Fibroblast of lung (primary cell): Measurements from ENCODE around the gene NECTIN1. TPM values are rescaled to one million over a fixed set of nuclear protein-coding genes. Genes with fewer than 3 reads are reported as not detected.

Experiments
- DNase-seq, 2 donors: peaks; one replicate each; pipeline versions ENCODE4 v3.0.0 to v3.0.0-alpha.2; 2010; ENCODE audit warnings: low read depth in 2 of 2
- H2AFZ ChIP-seq: 2 replicates; pipeline ENCODE4 v1.5.1; 2012; ENCODE audit warnings: low read length, control low read depth, inconsistent platforms
- H3K27ac ChIP-seq: 2 replicates; pipeline ENCODE4 v1.5.1; 2011; ENCODE audit warnings: low read length, control low read depth; ENCODE audit not compliant: insufficient read depth
- H3K27me3 ChIP-seq: 2 replicates; pipeline ENCODE4 v1.5.1; 2011; ENCODE audit warnings: mild to moderate bottlenecking, low read length; ENCODE audit not compliant: control insufficient read depth, insufficient read depth
- H3K36me3 ChIP-seq: 2 replicates; pipeline ENCODE4 v1.5.1; 2011; ENCODE audit warnings: low read length; ENCODE audit not compliant: control insufficient read depth, insufficient read depth
- H3K4me1 ChIP-seq: 2 replicates; pipeline ENCODE4 v1.5.1; 2011; ENCODE audit warnings: low read length; ENCODE audit not compliant: control insufficient read depth, insufficient read depth; ENCODE audit errors: extremely low read depth
- H3K4me2 ChIP-seq: 2 replicates; pipeline ENCODE4 v1.5.1; 2011; ENCODE audit warnings: low read length, control low read depth; ENCODE audit not compliant: insufficient read depth; ENCODE audit errors: extremely low read depth
- H3K4me3 ChIP-seq, 4 experiments: fragments of 200-600 bp in 1 of 4; sonication (generic) in 1 of 4; replicated peaks in 1 of 4; 2 replicates each; pipeline ENCODE4 v1.5.1; 2011 to 2016; ENCODE audit warnings: low read length in 4 of 4, low read depth in 3 of 4, mild to moderate bottlenecking in 3 of 4, control low read depth in 2 of 4, inconsistent platforms in 1 of 4, mixed read lengths in 1 of 4; ENCODE audit not compliant: insufficient read depth in 1 of 4; ENCODE audit errors: control extremely low read depth in 1 of 4
- H3K79me2 ChIP-seq: 2 replicates; pipeline ENCODE4 v1.5.1; 2012; ENCODE audit warnings: mild to moderate bottlenecking, low read length, inconsistent platforms; ENCODE audit not compliant: control insufficient read depth, insufficient read depth
- H3K9ac ChIP-seq: 2 replicates; pipeline ENCODE4 v1.5.1; 2011; ENCODE audit warnings: mild to moderate bottlenecking, low read length, control low read depth; ENCODE audit not compliant: insufficient read depth
- H3K9me3 ChIP-seq: 2 replicates; pipeline ENCODE4 v1.5.1; 2012; ENCODE audit warnings: low read depth, low read length; ENCODE audit not compliant: control insufficient read depth, insufficient read depth
- H4K20me1 ChIP-seq: 2 replicates; pipeline ENCODE4 v1.5.1; 2011; ENCODE audit warnings: low read length; ENCODE audit not compliant: control insufficient read depth, insufficient read depth; ENCODE audit errors: extremely low read depth
- EZH2 ChIP-seq: IDR thresholded peaks from 2 replicates; pipeline ENCODE4 v1.5.1; 2012; ENCODE audit warnings: low read length, control low read depth, mild to moderate bottlenecking; ENCODE audit errors: missing control alignments
- polyA minus RNA-seq: library from RNA; depleted of rRNA, polyadenylated mRNA; stranded (reverse); fragments of >200 nt; gene quantifications from 2 replicates; pipeline ENCODE4 v1.2.3, GENCODE V29; 2011; ENCODE audit warnings: low replicate concordance
- polyA plus RNA-seq, 2 donors: library from polyadenylated mRNA; depleted of rRNA in 1 of 2; stranded (reverse) in 1 of 2; unstranded in 1 of 2; fragments of >200 nt; gene quantifications; 2 replicates each; pipeline ENCODE4 v1.2.1, GENCODE V29; 2011 to 2012; ENCODE audit warnings: missing spikeins in 1 of 2
- total RNA-seq: library from RNA; depleted of rRNA; stranded (reverse); fragments of >200 nt; gene quantifications from 2 replicates; pipeline ENCODE4 v1.2.1, GENCODE V29; 2014
- TF ChIP-seq, protein P1 (sequence below), 2 donors: IDR thresholded peaks in 1 of 2; conservative IDR thresholded peaks in 1 of 2; 1 replicate in 1 of 2; 2 replicates in 1 of 2; pipeline ENCODE4 v1.5.1; 2011 to 2012; ENCODE audit warnings: low read length in 2 of 2, control low read depth in 1 of 2, inconsistent platforms in 1 of 2, low read depth in 1 of 2, mild to moderate bottlenecking in 1 of 2

Gene NECTIN1, protein sequence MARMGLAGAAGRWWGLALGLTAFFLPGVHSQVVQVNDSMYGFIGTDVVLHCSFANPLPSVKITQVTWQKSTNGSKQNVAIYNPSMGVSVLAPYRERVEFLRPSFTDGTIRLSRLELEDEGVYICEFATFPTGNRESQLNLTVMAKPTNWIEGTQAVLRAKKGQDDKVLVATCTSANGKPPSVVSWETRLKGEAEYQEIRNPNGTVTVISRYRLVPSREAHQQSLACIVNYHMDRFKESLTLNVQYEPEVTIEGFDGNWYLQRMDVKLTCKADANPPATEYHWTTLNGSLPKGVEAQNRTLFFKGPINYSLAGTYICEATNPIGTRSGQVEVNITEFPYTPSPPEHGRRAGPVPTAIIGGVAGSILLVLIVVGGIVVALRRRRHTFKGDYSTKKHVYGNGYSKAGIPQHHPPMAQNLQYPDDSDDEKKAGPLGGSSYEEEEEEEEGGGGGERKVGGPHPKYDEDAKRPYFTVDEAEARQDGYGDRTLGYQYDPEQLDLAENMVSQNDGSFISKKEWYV
- 2.8 and 3.3 TPM in 2 replicates for total RNA-seq
- polyA plus RNA-seq: 2.0 and 9.2 TPM in 2 replicates
- 3.7 and 10.2 TPM in 2 replicates for polyA plus RNA-seq (2012)
- polyA minus RNA-seq: 21.8 and 42.2 TPM in 2 replicates

DNA sequence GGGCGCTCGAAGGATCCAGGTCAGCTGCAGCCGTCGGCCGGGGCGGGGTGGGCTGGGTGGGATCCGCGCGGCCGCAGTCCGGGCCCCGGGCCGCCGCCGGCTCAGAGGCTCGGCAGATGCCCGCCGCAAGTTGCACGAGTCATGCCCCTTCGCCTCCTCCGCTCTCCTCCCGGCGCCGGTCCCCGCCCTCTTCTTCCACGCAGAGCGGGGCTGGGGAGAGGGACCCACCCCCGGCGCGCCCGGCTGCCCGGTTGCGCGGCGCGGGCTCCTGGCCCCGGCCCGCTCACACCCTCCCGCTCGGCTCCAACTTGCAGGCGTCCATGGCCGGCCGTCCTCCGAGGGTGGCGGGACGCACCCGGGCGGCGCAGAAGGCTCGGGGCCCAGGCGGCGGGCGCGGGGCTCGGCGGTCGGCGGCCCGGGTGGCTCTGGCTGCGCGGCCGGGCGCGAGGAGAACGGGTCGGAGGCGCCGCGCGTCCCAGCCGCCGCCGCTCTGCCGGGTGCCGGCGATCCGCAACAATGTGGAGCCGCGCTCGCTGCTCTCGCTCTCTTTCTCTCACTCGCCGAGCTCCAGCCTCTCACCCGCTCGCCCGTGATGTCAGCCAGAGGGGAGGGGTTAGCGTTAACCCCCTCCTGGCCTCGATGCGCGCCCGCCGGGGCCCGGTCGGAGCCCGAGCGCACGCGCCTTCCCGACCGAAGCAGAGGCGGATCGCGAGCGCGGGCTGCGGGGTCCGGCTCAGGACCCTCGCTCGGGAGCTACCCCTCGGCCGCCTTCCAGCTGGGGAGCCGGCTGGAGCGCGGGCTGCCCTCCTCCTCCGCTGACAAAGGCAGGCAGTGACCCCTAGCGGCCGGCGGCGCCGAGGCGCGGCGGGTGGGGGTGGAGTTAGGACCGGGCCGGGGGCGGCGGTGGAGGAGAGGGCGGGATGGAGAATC is at the start of gene NECTIN1:
Gene NECTIN1 (minus strand): TSS at position 550 of the 930 bp plus-strand sequence. CDS start 647 bp downstream, outside the sequence.
- Histone ChIP-seq H3K9ac (peak within 1 kb of the TSS; percentile 57), H3K4me1 (peaks cover 6% of the 10 kb centered on the region), H2AFZ (peak within 1 kb of the TSS; percentile 76), H3K4me2 (peak within 1 kb of the TSS; percentile 93), H4K20me1 (no peaks in the 10 kb centered on the region), H3K27me3 (peaks cover 4% of the 10 kb centered on the region), H3K36me3 (no peaks in the 10 kb centered on the region), H3K9me3 (no peaks in the 10 kb centered on the region), H3K27ac (peak within 1 kb of the TSS; percentile 47), H3K79me2 (peaks cover 2% of the 10 kb centered on the region), H3K4me3 (peak within 1 kb of the TSS; percentile 62 to 78 (median 70))
- peak; percentile 80 to 85 for DNase-seq
- TF ChIP-seq, protein P1, sequence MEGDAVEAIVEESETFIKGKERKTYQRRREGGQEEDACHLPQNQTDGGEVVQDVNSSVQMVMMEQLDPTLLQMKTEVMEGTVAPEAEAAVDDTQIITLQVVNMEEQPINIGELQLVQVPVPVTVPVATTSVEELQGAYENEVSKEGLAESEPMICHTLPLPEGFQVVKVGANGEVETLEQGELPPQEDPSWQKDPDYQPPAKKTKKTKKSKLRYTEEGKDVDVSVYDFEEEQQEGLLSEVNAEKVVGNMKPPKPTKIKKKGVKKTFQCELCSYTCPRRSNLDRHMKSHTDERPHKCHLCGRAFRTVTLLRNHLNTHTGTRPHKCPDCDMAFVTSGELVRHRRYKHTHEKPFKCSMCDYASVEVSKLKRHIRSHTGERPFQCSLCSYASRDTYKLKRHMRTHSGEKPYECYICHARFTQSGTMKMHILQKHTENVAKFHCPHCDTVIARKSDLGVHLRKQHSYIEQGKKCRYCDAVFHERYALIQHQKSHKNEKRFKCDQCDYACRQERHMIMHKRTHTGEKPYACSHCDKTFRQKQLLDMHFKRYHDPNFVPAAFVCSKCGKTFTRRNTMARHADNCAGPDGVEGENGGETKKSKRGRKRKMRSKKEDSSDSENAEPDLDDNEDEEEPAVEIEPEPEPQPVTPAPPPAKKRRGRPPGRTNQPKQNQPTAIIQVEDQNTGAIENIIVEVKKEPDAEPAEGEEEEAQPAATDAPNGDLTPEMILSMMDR (conservative IDR thresholded peaks at IDR 0.05 in 1 of 2, IDR thresholded peaks at IDR 0.05 in 1 of 2; ENCODE audit: low read depth in 1 of 2, low read length in 2 of 2): peak; percentile 55 to 81
- no peak for TF ChIP-seq EZH2

- no peak for TF ChIP-seq EZH2
- TF ChIP-seq, protein P1 (conservative IDR thresholded peaks at IDR 0.05 in 1 of 2, IDR thresholded peaks at IDR 0.05 in 1 of 2; ENCODE audit: low read depth in 1 of 2, low read length in 2 of 2): no peak
- no peaks in the 10 kb centered on the region for H4K20me1 ChIP-seq
- H3K27me3 ChIP-seq: no peaks in the 10 kb centered on the region
- H3K4me3 ChIP-seq: no peak overlapping the region
- no peak overlapping the region for H3K4me2 ChIP-seq
- H3K9ac ChIP-seq: no peak overlapping the region
- H3K36me3 ChIP-seq: no peaks in the 10 kb centered on the region
- H3K9me3 ChIP-seq: no peaks in the 10 kb centered on the region
- H3K79me2 ChIP-seq: no peaks in the 10 kb centered on the region
- H2AFZ ChIP-seq: no peak overlapping the region
- DNase-seq: no peak
- no peak overlapping the region for H3K27ac ChIP-seq
- no peaks in the 10 kb centered on the region for H3K4me1 ChIP-seq
Observed at GRCh38 chr11:119778391-119779194, 49.6 kb upstream of the NECTIN1 start.
